Renal pelvis (tissue), 4 donors: ENCODE data around the gene DEPDC1B. TPM values are rescaled to one million over a fixed set of nuclear protein-coding genes. Genes with fewer than 3 reads are reported as not detected.
"Not testable (repeated sequence)": the region's sequence is repeated elsewhere in the genome, so short reads cannot be mapped to it uniquely, and the experiment has no call there.

Experiments used
- DNase-seq: peaks from one replicate; pipeline ENCODE4 v3.0.0-alpha.2; 2013
- polyA plus RNA-seq, 3 donors: library from polyadenylated mRNA; unstranded; fragments of 120-200 nt; gene quantifications; one replicate each; pipeline ENCODE4 v1.2.1, GENCODE V29; 2013; ENCODE audit not compliant: insufficient read length in 3 of 3

The DEPDC1B gene
- polyA plus RNA-seq, 3 donors, result 25.2 to 29.5 (median 29.5) TPM

DNA sequence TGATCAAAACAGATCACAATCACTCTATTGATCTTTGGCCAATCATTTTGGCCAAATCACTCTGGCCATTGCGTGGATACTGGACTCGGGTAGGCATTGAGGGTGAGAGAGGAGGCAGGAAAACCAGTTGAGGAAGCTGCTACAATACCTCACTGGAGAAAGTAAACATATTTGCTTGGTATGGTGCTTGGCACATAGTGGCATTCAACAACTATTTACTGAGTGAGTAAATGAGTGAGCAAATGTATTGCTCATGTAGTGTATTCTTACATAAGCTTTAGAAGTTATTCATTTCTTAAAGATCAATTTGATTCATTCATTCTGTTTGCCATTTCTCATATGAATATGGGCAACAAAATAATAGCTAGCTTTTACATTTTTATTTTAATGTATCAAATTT is 4.0 kb upstream of the DEPDC1B start:
- DNase-seq, result no peak

DNA sequence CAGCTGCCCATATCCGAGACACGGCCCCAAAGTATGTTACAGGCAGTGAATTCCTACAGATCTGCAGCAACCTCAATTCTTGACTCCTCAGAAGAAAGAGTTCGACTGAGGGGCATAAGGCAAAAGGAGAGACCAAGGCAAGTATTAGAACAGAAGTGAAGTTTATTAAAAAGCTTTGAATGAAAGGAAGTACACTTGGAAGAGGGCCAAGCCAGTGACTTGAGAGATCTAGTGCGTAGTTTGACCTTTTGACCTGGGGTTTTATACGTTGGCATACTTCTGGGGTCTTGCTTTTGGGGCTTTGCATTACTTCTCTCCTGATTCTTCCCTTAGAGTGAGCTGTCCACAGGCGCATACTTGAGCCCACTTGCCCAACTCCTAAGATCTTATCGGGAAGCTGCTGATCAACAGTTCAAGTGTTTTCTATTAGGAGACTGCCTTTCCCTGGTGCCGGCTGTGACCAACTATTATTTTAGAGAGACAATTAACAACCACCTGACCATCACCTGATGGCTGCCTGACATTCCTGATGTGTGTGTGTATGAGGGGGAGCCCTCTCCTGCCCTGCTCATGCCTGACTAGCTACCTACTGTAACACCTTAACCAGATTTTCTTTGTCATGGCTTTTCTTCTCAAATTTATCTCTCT is 1.5 kb upstream of the DEPDC1B start:
- DNase-seq, result no peak

DNA sequence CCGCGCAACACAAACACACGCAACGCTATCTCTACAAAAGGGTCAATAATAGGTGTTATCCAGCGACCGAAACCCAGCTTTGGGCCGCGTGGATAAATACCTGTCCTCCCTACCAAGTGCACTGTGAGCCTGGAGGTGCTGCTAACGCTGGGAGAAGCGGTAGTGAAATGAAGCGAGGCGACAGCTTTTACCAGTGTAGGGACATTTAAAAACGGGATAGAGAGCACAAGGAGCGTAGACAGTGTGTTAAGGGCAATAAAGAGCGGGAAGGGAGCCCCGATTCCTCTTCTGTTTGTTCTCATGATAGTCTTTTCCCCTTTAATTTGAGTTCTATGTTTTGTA is 421 bp upstream of the DEPDC1B start:
- DNase-seq, result peak; percentile 36

DNA sequence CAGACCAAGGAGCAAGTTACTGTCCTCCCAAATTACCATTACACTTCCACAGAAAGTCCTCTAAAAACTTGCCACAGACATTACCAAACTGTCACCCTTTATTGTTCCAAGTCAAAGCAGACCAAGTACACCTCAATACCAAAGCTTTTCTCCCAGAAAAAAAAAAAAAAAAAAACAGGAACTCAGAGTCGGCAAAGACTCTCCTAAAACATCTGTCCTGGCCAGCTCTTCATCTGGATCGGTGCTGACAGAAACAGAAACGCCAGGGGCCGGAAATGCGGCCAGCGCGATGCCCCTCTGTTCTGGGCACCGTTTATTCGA is 718 bp downstream of the DEPDC1B start:
- no peak for DNase-seq

DNA sequence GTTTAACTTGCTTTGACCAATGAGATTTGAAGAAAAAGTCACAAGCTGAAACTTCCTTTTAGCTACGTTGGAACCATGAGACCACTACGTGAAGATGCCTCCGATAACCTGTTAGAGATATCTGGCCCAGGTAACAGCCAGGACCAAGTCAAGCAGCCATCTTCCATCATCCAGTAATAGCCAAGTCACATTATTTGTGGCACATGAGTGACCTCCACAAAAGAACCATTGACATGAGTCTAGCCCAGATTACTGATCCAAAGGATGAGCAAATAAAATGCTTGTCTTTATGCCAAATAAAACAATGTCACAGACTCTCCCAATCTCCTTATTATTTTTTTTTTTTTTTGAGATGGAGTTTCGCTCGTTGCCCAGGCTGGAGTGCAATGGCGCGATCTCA is 1.6 kb downstream of the DEPDC1B start:
- DNase-seq, result no peak

DNA sequence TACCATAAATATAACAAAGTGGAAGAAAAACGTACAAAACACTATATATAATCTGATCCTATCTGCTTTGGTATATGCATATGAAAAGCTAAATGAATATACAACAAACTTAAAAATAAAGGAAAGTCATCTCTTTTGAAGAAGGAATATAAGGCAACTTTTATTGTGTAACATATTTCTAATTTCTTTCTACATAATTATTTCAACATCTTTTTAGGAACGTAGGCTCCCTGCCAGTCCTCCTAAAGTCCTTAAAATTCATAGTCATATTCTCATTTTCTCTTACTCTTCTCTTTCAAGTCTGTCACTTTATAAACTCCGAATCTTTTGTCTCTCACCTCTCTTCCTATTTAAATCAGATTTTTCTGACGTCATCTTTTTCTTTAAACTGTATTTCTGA is 9.6 kb downstream of the DEPDC1B start:
- no peak for DNase-seq

DNA sequence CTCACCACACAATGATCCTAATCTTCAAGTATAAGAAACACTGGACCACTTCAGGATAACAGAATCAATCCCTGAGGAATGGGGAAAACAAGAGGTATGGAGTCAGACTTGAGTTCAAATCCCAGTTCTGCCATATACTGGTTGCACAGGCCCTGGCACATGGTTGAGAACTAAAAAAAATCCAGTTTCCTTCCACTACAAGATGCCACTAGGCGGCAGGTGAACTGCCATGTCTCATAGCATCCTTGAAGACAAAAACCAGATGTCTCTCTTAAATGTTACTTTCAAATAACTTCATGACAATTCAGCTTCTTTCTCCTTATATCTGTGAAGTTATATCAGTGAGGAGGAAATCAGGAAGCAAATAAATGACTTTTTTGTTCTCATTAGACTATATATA is 11.0 kb downstream of the DEPDC1B start:
- DNase-seq, result no peak

DNA sequence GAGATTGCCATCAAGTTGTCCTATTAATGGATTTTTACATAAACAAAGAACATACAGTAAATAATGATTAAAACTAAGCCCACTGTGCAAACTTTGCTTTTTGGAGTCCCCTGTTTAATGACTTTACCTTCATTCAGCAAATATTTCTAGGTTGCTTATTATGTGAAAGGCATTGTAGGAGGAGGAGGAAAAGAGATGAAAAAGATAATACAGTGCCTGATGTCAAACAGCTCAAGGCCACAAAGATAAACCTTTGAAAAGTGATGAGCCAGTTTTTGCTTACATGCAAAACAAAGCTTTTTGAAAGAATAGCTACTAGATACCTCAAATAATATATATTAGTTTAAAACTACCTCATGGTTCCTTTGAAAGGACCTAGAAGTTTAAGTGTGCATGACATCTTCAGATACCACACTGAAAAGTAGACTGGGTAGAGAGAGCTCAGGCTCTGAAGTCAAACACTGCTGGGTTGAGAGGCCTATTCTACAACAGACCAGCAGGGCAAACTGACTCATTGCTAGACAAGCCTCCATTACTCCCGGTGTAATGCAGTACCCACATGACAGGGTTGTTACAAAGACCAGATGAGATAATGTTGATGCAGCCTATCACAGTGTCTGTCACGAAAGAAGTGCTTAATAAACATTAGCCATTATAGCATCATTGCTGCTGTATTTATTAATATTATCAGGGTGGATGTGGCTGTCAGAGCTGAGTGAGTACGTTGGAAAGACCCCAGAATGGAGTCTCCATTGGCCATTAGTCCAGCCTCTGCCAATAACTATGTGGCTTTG is 11.8 kb downstream of the DEPDC1B start:
- no peak for DNase-seq

DNA sequence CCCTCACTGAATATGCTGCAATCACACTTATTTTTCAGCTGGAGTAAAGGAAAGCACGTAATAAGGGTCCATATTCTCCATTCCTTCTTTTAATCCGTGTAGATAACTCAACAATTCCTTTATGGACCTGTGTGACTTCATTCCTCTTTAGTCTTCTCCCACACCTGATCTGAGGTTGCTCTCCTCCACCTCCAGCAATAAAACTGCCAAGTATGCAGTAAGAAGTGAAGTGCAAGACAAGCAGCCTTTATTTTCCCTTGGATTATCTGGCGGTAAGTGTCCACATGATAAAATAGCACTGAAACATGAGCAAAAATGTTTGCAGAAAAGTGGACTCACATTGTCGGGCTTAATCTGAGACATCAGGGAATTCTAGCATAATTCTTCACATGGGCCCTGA is 13.8 kb downstream of the DEPDC1B start:
- no peak for DNase-seq

DNA sequence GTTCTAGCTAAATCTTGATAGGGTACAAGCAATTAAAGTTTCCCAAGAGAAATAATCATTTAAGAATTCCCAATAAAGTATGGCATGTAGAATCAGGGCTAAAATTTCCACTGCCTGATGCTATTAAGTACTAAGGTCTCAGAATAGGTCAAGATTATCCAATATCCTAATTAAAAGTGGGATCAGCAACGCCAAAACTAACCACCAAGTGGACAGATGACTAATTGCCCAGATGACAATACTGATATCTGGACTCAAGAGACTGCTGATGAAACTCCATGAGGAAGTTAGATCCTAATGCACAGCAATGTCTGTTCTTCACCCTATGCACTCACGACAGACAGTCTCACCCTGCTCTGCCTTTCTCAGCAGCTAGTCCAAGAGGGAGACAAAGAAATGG is 14.3 kb downstream of the DEPDC1B start:
- no peak for DNase-seq

DNA sequence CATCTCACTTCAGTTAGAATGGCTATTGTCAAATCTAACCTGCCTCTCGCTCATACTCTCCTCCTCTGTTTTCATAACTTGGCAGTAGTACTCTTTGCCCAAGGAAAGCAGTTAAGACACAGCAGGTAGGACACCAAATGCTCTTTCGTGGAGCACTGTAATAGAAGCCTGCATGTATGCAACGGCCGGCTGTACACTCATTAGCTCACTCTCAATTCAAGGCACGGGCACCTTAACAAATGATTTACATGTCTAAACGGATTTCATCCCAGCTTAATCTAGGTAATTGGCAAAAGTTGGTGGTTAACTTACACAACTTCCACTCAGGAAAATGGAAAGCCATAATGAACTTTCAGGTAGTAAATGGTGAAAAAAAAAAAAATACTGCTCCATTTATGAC is 14.9 kb downstream of the DEPDC1B start:
- DNase-seq, result no peak

DNA sequence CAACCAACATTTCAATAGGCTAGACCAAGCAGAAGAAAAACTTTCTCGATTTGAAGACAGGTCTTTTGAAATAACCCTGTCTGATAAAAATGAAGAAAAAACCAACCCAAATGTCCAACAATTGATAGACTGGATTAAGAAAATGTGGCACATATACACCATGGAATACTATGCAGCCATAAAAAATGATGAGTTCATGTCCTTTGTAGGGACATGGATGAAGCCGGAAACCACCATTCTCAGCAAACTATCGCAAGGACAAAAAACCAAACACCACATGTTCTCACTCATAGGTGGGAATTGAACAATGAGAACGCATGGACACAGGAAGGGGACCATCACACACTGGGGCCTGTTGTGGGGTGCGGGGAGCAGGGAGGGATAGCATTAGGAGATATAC is 18.0 kb downstream of the DEPDC1B start:
- DNase-seq, result not testable (repeated sequence)

DNA sequence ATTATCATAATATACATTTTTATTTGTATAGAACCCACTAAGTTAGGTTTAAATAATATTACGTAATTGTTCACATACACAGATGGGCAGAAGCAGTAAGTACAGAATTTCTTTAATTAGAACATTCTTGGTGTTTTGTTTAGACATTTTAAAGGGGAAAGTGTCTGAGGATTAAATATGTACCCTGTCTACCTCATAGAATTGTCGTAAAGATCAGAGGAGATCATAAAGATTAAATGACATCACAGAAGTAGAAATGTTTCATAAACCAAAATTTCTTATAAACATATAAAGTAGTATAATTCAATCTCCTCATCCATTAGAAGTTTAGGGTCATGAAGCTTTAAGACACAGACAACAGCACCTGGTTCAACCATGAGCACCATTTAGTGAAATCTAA is 20.1 kb downstream of the DEPDC1B start:
- no peak for DNase-seq

DNA sequence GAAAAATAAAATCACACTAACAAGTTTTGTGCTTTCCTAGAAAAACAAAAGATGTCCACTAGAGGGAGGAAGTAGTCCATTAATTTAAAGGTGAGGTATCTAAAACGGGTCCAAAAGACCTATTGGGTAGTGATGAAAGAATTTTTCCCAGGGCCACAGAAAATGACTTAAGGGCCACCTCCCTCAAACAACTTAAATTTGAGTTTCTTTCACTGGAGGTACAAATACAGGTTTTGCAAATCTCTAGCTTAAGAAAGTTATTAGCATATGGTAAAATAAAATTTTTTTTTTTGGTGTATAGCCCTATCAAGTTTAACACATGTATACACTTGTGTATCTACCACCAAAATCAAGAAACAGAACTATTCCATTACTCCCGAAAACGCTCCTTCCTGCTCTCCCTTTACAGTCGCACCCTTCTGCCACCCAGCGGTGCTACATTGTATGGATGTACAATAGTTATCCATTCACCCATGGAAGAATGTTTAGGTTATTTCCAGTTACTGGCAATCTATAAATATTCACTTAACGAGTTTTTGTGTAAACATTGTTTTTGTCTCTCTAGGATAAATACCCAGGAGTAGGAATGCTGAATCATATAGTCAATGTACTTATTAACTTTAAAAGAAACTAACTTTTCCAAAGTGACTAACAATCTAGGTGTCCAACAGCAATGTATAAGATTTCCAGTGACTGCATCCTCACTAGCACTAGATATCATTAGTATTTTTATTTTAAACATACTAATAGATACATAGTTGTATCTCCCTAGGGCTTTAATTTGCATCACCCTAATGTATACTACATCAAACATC is 21.9 kb downstream of the DEPDC1B start:
- DNase-seq, result peak; percentile 27

DNA sequence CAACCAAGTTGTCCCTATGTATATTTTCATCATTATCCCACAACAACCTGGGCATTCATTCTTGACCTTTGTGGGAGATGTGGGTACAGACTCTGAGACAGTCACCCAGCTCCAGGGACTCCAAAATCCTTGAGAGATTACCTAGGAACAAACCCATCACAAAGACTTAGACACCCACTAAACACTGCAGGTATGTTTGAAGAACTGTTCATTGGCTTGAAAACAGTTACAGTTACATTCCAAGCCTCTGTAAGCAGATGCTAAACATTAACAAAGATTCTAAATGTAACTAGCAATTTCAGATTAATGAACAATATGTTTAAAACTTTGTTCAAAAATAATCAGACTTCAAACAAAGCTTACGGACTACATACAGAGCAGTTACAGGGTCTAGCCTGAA is 24.7 kb downstream of the DEPDC1B start:
- DNase-seq, result no peak

DNA sequence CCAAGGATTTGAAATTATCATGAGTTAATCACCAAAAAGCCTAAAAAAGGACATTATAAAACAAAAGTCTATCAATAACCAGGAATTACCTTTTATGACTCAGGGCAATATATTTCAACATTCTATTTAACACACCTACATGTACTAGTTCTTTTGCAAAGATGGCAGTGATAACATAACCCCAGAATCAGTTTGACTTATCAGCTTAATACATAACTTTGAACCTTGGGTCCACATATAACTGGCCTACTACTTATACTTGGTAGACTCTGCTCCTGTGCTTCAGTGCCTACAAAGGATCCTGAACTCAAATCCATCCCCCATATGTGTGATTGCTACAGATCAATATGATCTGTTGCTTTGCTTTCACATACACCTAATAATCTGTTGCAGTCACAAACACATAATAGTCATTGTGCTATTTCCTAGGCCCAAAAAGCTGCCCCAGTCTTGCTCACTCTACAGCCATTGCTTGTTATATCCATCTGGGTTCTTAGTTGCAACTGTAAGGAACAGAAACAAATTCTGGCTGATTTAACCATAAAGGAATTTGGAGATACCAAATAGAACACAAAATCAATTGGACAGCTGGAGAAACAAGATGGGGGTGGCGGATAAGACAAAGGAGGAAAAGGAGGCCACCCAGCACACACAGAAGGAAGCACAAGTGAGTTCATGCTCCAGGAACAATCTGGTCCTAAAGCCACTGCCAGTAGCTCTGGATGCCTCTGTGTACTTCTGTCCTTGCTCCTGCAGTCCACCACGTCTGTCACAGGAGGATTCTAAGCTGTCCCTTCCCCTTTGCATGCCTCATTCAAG is 25.5 kb downstream of the DEPDC1B start:
- no peak for DNase-seq

DNA sequence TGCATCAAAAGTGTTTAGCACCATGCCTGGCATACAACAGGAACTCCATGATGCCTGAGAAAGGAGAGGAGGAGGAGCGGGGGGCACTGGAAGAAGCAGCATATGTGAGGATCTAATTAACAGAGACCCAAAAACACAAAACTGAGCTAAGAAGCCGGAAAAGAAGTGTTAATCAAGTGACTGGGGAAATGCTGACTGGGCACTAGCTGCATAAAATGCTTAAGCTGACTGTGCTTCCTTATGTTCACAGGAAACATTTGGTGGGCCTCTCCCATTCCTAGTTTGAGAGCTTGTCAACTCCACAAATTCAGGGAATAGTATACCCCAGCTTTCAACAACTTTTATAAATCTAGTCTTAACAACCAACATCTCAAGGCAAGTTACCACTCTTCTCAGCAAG is 26.6 kb downstream of the DEPDC1B start:
- DNase-seq, result no peak

DNA sequence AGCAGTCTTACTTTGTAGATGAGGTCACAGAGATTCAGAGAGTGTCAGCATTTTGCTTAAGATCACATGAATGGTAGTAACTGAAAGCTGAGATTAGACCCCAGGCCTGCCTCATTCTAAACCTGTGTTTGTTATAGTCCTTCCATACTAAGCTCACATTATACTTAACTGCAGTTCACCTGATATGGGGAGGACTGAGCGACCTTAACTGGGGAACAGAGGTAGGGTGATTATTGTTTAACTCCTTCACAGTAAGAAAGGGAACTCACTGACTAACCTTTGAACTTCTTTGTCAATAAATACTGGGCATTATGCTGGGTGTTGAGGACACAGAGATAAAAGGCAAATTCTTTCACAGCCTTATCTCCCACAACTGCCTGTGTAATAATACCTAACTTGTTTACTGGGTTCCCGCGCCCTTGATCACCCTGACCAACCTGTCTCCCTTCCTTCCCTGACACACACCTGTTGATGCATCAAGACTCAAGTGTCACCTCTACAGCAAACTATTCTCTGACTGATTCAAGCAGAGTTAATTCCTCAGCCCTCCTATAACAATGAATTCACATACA is 27.2 kb downstream of the DEPDC1B start:
- no peak for DNase-seq

DNA sequence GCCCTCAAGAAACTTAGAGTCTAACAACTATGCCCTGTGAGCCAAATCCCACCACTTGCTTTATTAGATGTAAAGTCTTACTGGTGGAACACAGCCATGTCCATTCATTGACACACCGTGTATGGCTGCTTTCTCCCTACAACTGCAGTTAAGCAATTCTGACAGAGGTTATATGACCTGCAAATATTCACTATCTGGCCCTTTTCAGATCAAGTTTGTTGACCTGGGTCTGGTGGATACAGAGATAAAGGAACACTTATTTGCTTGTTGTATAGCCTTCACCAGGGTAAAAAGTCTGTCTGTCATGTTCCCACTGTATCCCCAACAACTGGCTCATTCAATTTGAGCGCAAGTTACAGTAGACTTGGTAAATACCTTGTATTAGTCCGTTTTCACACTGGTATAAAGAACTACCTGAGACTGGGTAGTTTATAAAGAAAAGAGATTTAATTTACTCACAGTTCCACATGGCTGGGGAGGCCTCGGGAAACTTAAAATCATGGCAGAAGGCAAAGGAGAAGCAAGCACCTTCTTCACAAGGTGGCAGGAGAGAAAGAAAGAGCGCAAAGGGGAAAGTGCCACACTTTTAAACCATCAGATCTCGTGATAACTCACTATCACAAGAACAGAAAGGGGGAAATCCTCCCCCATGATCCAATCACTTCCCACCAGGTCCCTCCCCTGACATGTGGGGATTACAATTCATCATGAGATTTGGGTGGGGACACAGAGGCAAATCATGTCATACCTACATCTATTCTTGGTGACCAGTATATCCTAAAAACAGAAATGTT is 27.9 kb downstream of the DEPDC1B start:
- DNase-seq, result no peak

DNA sequence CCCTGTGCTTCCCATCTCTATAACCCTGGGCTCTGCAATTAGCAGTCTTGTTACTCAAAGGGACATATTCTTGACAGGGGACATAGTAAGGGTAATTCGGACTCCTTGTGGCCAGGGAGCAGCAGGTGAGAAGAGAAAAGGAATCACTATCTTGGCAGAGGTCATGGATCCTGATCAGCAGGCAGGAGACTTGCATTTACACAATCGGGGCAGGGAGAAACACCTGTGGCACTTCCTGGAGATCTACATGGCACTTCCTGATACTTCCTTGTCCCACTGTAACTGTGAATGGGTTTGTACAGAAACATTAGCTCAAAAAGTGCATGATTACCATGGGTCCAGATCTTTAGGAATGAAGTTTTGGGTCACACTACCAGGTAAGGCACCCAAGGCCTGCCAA is 29.2 kb downstream of the DEPDC1B start:
- no peak for DNase-seq

DNA sequence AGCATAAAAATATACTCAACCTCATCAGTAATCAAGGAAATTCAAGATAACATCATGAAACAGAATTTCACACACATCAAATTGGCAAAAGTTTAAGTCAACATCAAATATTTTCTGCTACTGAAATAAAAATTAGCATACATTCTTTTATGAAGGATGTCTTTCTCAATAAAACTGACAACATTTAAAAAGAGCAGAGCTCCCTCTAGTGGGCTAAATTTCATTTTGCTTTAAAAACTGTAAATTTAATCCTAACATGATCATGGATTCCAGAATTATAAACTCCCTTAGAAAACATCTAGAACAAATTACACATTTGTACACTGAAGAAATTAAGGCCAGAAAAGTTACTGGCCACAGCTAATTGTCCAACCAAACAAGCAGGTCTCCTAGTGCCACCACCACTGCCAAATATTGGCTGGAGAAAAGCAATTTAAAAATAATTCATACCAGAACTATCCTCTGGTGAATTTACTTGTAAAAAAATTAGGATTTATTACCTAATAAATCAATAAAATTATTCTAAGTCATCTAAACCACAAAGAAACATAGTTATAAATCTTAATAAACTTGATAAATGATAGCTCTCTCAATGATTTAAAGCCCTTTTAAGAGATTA is 31.2 kb downstream of the DEPDC1B start:
- peak; percentile 33 for DNase-seq
